Measurements from ENCODE around the gene PER1.

Gene PER1

DNA sequence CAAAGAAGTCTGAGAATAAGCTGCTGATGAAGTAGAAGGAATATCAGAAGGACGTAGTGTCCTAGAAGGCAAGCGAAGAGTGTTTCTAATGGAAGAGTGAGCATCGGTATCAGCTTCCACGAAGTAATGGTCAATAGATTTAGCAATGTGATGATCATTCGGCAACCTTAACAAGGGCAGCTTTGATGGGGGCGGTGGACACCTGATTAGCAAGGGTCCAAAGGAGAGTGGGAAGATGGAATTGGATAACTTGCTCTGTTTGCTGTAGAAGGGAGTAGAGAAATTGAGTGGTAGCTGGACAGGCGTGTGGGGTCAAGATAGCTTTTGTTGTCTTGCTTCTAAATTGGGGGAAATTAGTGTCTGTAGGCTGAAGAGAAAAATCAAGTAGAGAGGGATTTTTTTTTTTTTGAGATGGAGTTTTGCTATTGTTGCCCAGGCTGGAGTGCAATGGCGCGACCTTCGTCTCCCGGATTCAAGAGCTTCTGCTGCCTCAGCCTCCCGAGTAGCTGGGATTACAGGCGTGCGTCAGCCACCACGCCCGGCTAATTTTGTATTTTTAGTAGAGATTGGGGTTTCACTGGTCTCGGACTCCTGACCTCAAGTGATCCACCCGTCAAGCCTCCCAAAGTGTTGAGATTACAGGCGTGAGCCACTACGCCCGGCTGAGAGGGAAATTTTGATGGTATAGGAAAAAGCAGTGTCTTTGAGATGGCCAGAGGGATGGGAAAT lies 14.4 kb downstream of the PER1 start:
- DNase-seq: no peak

DNA sequence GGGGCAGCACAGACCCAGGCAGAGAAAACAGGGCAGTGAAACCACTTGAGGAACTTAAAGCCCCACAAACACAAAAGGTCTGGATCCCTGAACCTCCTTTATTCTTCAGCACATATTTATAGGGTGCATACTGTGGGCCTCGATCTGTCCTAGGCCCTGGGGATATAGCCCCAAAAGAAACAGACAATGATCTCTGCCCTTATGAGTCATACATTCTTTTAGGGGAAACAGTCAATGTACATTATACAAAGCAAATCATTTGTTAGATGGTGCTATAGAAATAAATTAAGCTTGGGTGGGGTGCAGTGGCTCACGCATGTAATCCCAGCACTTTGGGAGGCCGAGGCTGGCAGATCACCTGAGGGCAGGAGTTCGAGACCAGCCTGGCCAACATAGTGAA lies 18.3 kb downstream of the PER1 start:
- no peak for DNase-seq

DNA sequence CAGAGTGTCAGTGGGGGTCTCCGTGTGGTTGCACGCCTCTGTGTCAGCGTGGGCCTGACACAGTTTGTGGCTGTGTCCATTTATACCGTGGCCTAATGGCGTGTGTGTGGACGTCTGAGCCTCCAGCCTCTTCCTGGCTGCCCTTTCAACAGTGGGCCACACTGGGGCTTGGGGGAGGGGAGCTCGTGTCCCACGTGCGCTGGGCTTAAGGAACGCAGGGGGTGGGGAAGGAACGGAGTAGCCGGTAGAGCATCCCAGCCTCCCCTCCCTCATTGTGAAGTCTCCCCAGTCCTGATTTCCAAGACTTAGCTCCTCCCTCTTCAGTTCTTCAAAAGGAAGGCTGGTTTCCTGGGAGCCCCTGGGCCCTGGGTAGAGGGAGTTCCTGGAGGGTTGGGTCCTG lies 18.8 kb downstream of the PER1 start:
- DNase-seq: no peak

DNA sequence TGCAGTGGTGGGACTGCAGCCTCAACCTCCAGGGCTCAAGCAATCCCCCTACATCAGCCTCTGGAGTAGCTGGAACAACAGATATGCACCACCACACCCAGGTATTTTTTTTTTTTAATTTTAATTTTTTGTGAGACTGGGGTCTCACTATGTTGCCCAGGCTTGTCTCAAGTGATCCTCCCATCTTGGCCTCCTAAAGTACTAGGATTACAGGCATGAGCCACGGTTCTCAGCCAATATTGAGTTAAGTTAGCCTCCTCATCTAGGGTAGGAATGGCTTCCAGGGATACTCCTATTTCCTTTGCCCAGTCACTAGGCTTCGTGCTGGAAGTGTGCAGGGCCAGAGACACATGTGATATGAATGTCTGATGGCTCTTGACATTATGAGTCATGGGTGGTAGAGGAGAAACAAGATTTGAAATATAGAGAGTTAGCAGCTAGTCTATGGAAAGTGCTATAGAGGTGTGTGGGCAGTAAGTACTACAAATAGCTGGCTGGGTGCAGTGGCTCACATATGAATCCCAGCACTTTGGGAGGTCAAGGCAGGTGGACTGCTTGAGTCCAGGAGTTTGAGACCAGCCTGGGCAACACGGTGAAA lies 20.3 kb downstream of the PER1 start:
- no peak for DNase-seq

DNA sequence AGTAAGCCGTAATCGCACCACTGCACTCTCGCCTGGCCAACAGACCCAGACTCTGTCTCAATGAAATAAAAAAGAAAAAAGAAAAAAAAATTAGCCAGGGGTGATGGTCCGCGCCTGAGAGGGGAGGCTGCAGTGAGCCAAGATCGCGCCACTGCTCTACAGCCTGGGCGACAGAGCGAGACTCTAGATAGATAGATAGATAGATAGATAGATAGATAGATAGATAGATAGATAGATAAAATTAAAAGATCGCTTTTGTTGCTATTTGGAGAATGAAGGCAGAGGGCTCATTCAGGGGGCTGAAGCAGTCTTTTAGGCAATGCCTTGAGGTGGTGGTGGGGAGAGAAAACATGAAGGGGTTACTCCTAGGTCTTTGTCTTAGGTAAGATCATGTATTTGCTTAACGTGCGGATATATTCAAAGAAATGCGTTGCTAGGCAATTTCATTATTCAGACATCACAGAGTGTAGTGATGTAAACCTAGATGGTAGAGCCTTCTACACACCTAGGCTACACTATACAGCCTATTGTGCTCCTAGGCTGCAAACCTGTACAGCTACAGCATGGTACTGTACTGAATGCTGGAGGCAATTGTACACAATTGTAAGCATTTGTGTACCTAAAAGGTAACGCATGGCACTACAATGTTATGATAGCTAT lies 23.9 kb downstream of the PER1 start:
- DNase-seq: no peak

DNA sequence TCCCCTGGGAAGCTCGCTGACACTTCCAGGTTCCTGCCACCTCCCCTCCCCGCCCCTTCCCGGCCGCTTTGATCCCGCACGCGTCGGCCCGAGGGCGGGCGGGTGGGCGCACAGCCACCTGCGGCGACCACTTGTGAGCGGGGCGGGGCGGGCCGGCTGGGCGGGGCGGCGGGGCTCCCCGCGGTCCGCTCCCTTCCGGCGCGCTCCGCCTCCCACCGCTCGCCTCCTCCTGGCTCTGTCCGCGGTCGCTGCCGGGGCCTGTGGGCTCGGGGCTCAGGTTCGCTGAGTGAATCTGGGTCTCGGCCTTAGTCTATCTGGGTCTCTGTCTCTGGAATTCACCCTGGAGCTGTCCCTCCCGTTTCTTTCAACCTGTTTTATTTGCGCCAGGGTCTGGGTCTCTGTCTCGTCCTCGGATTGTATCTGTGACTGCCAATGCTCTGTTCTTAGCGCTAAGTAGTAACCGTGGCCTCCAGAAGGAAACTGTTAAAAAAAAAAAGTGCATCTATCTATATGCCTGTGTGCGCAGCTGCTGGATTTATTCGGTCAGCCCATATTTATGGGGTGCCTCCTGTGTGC lies 25.6 kb downstream of the PER1 start:
- no peak for DNase-seq

DNA sequence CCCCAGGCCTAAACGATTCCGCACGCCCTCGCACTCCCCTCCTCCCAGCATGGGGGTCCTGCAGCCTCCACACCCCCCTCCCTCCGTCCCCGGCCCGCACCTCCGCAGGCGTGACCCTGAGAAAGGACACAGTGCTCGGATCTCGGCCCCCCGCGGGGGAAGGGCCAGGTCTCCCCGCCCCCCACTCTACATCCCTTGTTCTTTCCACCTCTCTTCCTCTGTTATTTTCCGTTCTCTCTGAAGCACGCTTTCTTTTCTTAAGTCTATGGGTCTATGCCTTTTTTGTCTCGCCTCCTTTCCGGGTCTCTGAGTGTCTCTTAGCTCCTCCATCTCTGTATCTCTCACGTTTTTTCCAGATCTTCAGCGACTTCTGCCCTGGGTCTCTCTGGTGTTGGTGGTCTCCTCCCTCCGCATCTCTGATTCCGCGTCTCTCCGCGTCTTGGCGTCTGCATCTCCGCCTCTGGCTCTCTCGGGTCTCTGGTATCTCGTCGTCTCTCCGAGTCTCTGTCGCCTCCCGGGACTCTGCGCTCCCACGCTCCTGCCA lies 26.2 kb downstream of the PER1 start:
- DNase-seq: no peak

DNA sequence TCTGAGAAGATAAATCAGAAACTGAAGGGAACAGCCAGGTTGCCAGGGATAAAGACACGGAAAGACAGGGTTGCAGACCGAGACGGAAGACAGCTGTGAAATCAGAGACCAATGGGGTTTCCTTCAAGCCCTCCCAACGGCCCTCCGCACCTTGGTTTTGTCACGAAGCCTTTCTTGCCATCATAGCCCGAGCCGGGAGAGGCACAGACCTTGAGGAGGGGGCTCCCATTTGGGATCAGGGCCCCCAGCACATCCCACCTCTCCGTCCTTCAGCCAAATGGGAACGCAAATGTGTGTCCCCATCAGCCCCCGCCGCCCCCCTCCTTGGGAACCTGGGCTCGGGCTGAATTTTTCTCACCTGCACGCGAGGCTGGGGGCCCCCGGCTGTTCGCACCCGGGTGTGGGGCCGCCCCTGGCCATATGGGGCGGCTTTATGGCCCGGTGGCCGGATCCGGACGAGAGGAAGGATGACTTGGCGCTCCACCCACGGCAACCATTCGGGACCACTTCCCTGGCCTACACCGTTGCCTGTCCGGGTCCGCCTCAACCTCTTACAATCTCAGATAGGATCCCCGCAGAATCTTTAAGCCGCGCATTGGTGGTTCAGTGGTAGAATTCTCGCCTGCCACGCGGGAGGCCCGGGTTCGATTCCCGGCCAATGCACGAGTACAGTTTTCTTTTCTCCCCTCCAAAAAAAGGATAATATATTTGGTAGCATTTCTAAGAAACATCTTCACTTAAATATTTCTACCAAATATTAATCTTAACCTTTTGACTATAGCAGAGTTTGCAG lies 26.9 kb downstream of the PER1 start:
- peak; percentile 95 for DNase-seq

DNA sequence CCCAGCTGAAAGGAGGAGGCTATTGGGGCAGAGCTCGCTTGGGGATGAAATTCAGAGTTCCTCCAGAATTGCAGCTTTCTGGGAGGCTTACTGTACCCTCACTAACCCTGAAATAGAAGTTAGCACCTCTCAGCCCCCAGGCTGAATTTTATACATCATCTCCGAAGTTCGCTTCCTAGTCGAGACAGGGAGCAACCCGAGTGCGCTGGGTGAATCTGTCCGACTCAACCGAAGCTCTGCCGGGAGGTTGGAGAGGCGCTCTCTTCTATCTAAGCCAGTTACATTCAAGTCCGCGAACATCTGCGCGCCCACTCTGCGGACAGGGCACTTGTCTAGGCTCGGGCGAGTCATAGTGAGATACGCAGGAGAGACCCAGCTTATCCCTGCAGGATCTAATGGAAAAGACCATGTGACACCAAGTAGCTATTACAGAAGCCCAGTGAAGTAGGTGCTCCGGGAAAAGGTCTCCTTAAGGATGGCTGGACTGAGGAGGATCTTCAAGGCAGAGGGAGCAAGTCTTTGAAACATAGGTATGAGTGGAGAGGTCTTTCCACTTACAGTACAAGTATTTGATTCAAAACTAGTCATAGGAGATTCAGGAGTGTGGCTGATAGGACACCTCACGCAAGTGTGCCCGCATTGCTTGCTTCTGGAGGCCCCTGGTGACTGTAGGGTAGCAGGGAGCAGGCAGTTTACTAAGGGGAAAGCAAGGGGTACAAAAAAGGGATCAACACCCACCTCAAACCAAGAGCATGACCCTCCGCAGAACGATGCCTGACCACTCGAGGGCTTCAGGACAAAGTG lies 27.7 kb downstream of the PER1 start:
- DNase-seq: no peak

DNA sequence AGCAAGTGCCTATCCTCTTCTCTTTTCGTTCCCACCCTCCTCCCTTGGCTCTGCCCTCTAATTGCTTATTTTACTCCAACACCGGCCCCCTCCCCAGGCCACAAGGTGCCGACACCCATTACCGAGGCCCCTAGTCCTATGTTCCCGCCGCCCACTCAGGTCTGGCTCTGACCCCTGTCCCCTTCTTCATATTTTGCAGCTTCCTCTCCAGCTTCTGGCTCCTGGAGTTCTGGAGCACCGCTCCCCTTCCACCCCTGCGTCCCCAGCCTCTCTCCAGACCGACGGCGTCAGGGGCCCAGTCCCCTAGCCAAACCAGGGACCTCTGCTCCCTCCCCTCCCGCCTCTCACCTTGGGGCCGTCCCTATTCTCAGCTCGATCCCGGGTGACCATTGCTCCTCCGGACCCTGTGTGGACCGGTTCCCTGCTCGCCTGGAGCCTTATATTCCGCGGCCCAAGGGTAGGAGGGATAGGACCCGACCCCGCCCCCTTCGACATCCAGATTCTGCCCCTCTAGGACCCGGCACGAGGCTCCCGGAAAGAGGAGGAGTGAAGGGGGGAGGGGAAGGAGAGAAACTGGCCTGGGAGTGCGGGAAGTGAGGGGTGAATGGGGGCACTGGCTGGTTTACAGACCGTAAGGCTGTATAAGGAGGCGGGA lies 28.4 kb downstream of the PER1 start, which contains the start of gene HES7:
HES7 (minus strand) TSS at position 412 of the 655 bp plus-strand sequence; CDS start at position 390, 22 bp downstream.
- no peak for DNase-seq

DNA sequence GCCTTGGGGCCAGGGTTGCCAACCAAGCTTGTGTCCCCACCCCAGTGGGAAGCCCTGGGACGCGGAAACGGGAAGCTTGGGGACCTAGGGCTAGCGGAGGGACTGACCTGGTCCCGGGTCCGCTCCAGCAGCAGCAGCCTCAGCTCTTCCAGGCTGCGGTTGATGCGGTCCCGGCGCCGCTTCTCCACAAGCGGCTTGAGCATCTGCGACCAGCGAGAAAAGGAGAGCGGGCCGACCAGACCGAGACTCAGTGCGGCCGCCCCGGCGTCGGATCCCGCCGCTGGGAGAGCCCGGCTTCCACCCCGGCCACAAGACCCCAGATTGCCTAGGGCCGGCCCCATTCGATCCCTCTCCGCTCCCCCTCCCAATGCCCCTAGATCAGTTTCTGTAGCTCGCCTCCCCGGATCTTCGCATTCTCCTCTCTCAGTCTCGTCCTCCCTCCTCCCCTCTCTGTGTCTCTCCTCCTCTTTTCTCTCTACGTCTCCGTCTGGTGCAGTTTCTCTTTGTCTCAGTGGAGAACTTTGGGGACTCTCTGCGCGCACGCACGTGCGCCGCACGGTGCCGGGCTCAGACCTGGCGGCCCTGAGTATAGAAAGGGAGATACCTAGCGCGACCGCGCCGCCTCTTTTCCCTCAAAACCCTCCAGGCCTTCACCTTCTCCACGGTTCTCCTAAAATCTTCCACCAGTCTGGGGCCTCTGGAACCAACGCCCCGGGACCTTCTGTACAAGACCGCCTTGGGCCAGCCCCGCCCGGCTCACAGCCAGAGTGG lies 29.1 kb downstream of the PER1 start:
- no peak for DNase-seq

DNA sequence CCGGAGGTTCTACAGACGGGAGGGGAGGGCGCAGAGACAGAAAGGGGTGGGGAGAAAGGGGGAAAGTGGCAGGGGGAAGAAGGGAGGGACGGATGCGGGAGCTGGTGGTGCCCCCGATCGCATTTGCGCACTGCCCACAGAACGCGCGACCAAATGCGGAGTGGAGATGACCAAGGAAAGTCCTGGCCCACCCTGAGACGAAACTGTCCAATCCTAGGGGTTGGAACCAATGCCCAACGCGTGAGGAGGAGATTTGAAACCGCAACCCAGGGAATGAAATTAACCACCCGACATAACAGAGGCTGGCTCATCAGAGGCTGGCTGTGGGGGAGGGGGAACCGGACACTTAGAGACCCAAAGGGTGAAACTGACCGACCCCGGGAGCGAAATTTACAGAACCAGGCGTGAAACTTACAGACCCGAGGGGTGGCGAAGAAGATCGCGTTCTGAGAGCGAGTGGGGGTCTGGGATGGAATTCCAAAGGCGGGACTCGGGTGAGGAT lies 29.7 kb downstream of the PER1 start:
- DNase-seq: no peak

DNA sequence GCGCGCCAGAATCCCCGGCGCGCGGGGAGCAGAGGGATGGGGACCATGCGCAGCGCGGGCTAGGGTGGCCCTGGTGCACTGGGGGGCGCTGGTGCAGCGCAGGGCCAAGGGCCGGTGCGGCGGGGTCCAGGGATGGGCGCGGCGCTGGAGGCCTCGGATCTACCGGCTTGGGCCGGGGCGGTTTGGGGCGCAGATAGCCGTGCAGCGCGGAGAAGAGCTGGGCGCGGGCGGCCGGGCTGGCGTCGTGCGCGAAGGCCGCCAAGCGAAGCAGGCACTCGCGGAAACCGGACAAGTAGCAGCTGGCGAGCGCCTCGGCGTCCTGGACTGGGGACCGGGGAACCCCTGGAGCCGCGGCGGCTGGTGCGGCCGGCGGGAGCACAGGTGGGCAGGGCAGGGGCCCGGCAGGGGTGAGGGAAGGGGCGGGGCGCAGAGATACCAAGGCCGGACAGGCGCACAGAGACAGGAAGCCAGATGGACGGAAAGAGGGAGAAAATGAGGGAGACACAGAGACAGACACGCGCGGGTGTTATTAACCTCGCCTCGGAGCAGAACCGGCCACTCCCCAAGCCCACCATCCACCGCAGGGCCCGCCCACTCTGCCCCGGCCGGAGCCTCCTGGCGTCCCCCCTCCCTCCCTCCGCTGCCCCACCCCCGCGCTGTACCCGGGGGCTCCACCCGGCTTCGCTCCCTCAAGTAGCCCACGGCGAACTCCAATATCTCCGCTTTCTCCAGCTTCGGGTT lies 30.4 kb downstream of the PER1 start:
- no peak for DNase-seq

DNA sequence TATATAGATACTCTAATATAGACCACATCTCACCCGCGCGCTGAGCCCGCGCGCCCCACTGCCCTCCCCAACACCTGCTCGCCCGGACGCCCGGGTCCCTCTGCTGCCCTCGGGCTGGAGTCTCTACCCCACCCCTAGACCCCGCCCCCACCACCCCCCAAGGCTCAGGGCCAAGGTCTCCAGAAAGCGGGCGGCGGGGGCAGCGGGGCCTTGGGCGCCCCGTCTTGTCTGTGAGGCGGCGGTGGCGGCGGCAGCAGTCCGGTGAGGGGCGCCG lies 30.9 kb downstream of the PER1 start:
- DNase-seq: no peak

DNA sequence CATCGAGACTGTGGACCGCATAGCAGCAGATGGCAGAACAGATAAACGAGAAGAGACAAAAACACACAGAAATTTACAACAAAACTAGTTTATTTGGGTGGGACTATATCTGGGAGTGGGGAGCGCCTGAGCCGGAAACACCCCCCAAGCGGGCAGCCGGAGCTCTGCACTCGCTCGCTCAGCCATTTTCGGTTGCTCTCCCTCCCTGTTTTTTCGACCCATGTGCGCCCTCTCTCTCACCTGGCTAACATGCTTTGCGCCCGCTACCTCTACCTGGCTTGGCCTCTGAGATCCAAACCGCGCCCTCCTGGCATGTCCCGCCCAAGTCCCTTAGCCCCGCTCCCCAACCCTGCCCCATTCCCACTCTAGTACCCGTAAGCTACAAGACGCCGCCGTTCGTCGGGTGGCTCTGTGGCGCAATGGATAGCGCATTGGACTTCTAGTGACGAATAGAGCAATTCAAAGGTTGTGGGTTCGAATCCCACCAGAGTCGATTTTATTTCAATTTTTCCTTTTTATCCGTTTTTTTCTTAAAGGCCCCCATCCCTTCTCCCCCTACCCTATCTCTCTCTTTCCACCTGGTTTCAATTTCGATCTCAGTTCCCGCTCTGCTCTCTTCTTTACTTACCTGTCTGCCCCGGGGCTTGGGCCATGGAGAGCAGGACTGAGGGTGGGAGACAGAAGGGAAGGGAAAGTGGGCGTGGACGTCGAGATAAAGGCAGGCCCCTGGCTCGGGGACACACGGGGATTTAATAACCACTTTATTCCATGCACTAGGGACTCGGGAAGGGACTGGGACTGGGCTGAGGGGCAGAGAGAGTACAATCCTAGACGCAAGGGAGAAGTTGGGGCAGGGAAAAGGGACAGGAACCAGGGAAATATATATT lies 31.4 kb downstream of the PER1 start:
- peak; percentile 75 for DNase-seq

DNA sequence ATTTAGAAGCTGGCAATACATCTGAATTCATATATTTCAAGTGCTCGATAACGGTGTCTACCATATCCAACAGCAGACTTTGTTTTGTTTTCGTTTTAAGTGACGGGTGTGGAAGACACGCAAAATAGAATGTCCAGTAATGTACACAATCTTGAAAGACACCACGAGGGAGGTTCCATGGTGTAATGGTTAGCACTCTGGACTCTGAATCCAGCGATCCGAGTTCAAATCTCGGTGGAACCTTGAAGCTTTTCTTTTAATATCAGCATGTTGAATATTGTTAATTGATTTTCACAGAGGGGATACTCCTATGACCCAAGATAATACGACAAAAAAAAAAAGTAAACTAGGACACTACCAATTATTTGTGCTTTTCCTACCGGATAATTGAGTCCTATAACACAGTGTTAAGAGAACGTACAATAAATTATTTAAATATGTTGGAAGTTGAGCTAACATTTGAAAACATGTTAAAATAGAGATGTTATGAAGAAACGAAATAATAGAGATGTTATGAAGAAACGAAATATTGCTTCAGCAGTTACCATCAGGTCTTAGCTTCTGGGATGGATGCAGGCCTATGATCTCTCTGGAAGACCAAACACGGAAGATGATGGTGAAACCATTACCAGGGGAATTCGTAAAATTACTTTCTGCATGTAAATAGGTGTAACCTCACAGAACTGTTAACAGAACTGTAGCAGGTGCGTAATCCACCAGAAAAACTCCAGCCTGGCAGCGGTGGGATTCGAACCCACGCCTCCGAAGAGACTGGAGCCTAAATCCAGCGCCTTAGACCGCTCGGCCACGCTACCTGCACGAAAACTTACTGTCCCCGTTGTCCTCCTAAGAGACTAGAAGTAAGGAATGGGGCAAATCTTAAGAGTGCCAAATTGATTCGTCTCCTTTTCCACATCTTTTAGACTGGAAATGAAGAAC lies 32.4 kb downstream of the PER1 start:
- DNase-seq: peak; percentile 81

DNA sequence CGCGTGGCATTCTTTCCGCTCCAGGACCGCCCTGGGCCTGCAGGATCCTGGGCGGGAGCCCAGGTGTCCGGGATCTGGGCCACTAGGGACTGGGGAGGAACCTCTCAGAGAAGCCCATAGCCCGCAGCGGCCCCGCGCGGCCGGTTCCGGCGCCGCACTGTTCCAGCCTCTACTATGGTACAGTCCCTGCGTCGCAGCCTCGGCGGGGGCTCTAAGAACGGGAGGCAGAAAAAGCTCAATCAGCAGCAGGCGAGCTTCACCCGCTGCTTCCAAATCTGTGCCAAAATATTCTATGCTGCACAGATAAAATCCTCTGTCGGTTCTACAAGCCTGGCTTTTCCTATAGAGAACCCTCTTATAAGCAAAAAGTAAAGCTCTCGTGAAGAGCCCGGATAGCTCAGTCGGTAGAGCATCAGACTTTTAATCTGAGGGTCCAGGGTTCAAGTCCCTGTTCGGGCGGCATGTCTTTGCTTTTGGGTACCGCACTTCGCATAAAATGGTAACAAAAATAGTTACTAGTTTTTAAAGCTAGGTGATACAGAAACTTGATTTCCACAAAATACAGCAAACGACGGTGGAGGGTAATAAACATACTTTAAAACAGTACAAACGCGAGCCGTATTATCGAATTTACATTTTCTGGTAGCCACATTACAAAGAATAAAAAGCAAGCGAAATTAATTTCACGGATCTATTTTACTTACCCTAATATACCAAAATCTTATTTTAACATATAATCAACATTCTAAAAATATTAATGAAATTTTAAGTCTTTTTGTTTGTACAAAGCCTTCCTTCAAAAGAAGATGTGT lies 33.2 kb downstream of the PER1 start:
- peak; percentile 78 for DNase-seq

Data from activated T-cell treated with anti-CD3 and anti-CD28 coated beads for 4 hours (primary cell).